ENCODE measurements around the gene TBC1D26.
A peak's percentile ranks its signal among the peaks of the same experiment; 100 is the strongest.

The TBC1D26 gene

GRCh38 chr17:15742051-15742795 lies 10.1 kb downstream of the TBC1D26 start:
- no peak for TF ChIP-seq TAF1 (IDR thresholded peaks at IDR 0.05; ENCODE audit: low read depth)
- TF ChIP-seq USF1 (IDR thresholded peaks at IDR 0.05) = no peak
- TF ChIP-seq FOXM1 (IDR thresholded peaks at IDR 0.05; ENCODE audit: borderline replicate concordance, low read depth) = no peak
- no peak for TF ChIP-seq CREB1 (IDR thresholded peaks at IDR 0.05; ENCODE audit: low read depth)
- no peak for TF ChIP-seq YY1 (IDR thresholded peaks at IDR 0.05; ENCODE audit: low read depth)
- no peak for TF ChIP-seq EP300 (IDR thresholded peaks at IDR 0.05; ENCODE audit: borderline replicate concordance)

- TF ChIP-seq EP300 (IDR thresholded peaks at IDR 0.05; ENCODE audit: borderline replicate concordance) (no peak), CREB1 (IDR thresholded peaks at IDR 0.05; ENCODE audit: low read depth) (no peak), REST (IDR thresholded peaks at IDR 0.05; ENCODE audit: low read depth) (no peak), TEAD4 (IDR thresholded peaks at IDR 0.05) (no peak), ZBTB7A (IDR thresholded peaks at IDR 0.05; ENCODE audit: low read depth) (no peak), CEBPB (IDR thresholded peaks at IDR 0.05) (no peak), RAD21 (IDR thresholded peaks at IDR 0.05; ENCODE audit: low read depth) (no peak), TAF1 (IDR thresholded peaks at IDR 0.05; ENCODE audit: low read depth) (no peak), FOXM1 (IDR thresholded peaks at IDR 0.05; ENCODE audit: borderline replicate concordance, low read depth) (no peak), USF1 (IDR thresholded peaks at IDR 0.05) (no peak), YY1 (IDR thresholded peaks at IDR 0.05; ENCODE audit: low read depth) (no peak), NFIC (IDR thresholded peaks at IDR 0.05) (no peak)
These were observed 10.8 kb downstream of the TBC1D26 start for GRCh38 chr17:15742921-15743320.

DNA sequence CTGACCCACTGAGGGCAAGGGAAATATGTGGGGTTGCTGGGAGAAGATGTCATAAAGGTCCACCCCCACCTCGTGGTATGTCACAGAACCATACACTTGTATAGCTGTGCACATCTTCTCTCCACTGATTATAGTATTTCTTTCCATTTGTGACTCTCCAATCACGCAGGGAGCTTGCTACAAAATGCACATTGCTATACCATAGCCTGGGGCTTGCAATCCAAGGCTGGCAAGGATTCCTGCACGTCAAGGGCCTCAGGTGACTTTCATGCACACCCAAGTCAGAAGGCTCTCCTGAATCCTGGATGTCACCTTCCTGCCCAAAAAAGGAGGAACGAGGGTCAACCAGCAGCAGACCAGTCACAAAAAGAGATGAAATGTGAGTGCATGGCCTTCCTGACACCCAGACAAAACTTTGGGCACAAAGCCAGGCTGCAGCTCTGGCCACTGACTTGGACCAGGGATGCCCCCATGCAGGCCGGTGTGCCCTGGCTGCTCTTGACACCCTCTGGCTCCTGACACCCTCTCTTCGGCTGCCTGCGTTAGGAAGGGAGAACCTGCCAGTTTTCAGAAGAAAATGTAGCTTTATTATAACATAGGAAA lies 12.1 kb downstream of the TBC1D26 start:
- no peak for TF ChIP-seq TCF12 (IDR thresholded peaks at IDR 0.05; ENCODE audit: low read depth)
- TF ChIP-seq MAX (IDR thresholded peaks at IDR 0.05) = peak; percentile 66
- TF ChIP-seq YY1 (IDR thresholded peaks at IDR 0.05; ENCODE audit: low read depth) = no peak
- TF ChIP-seq TAF1 (IDR thresholded peaks at IDR 0.05; ENCODE audit: low read depth) = 0 out of 2 replicates have a peak, but pooled peaks have one; percentile 34
- TF ChIP-seq CREB1 (IDR thresholded peaks at IDR 0.05; ENCODE audit: low read depth) = no peak
- TF ChIP-seq ZBTB7A (IDR thresholded peaks at IDR 0.05; ENCODE audit: low read depth) = no peak; the same call in 1 of the 2 replicates
- no peak for TF ChIP-seq USF1 (IDR thresholded peaks at IDR 0.05)
- TF ChIP-seq NFIC (IDR thresholded peaks at IDR 0.05) = peak; percentile 59

- TF ChIP-seq FOXM1 (IDR thresholded peaks at IDR 0.05; ENCODE audit: borderline replicate concordance, low read depth) (peak; percentile 91), CREB1 (IDR thresholded peaks at IDR 0.05; ENCODE audit: low read depth) (no peak), MAX (IDR thresholded peaks at IDR 0.05) (peak; percentile 75), YY1 (IDR thresholded peaks at IDR 0.05; ENCODE audit: low read depth) (no peak), TEAD4 (IDR thresholded peaks at IDR 0.05) (peak; percentile 100), TAF1 (IDR thresholded peaks at IDR 0.05; ENCODE audit: low read depth) (no peak), CEBPB (IDR thresholded peaks at IDR 0.05) (peak; percentile 17; the same call in 1 of the 2 replicates), ZBTB7A (IDR thresholded peaks at IDR 0.05; ENCODE audit: low read depth) (peak; percentile 83; the same call in 1 of the 2 replicates), RAD21 (IDR thresholded peaks at IDR 0.05; ENCODE audit: low read depth) (no peak), EP300 (IDR thresholded peaks at IDR 0.05; ENCODE audit: borderline replicate concordance) (peak; percentile 95), NFIC (IDR thresholded peaks at IDR 0.05) (peak; percentile 93), REST (IDR thresholded peaks at IDR 0.05; ENCODE audit: low read depth) (no peak), EGR1 (IDR thresholded peaks at IDR 0.05) (no peak), TCF12 (IDR thresholded peaks at IDR 0.05; ENCODE audit: low read depth) (peak; percentile 97), USF1 (IDR thresholded peaks at IDR 0.05) (0 out of 2 replicates have a peak, but pooled peaks have one; percentile 35)
These were observed 12.8 kb downstream of the TBC1D26 start for GRCh38 chr17:15744885-15745284.

Measured in Ishikawa (cell line).